GM12872 (cell line): ENCODE results near the gene EIF3B.

Experiments
- TF ChIP-seq, protein P1 (sequence below): IDR thresholded peaks from 3 replicates; pipeline ENCODE4 v1.5.1; 2011; ENCODE audit warnings: low read depth, mild to moderate bottlenecking, low read length, moderate library complexity; ENCODE audit not compliant: insufficient read depth

Gene EIF3B

DNA sequence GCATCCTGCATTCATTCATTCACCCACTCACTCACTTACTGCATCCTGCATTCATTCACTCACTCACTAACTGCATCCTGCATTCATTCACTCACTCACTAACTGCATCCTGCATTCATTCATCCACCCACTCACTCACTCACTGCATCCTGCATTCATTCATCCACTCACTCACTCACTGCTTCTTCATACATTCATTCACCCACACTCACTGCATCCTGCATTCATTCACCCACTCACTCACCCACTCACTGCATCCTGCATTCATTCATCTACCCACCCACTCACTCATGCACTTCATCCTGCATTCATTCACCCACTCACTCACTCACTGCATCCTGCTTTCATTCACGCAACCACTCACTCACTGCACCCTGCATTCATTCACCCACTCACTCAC lies 38.8 kb upstream of the EIF3B start:
- TF ChIP-seq, protein P1, sequence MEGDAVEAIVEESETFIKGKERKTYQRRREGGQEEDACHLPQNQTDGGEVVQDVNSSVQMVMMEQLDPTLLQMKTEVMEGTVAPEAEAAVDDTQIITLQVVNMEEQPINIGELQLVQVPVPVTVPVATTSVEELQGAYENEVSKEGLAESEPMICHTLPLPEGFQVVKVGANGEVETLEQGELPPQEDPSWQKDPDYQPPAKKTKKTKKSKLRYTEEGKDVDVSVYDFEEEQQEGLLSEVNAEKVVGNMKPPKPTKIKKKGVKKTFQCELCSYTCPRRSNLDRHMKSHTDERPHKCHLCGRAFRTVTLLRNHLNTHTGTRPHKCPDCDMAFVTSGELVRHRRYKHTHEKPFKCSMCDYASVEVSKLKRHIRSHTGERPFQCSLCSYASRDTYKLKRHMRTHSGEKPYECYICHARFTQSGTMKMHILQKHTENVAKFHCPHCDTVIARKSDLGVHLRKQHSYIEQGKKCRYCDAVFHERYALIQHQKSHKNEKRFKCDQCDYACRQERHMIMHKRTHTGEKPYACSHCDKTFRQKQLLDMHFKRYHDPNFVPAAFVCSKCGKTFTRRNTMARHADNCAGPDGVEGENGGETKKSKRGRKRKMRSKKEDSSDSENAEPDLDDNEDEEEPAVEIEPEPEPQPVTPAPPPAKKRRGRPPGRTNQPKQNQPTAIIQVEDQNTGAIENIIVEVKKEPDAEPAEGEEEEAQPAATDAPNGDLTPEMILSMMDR = no peak

DNA sequence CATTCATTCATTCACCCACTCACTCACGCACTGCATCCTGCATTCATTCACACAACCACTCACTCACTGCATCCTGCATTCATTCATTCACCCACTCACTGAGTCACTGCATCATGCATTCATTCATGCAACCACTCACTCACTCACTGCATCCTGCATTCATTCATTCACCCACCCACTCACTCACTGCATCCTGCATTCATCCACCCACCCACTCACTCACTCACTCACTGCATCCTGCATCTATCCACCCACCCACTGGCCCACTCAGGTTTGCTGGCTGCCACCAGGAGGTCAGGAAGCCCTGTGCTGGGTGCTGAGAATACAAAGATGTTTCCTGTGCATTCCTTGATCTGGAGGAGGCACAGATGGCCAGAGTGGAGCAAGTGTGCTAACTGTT lies 38.0 kb upstream of the EIF3B start:
- TF ChIP-seq, protein P1 = no peak

DNA sequence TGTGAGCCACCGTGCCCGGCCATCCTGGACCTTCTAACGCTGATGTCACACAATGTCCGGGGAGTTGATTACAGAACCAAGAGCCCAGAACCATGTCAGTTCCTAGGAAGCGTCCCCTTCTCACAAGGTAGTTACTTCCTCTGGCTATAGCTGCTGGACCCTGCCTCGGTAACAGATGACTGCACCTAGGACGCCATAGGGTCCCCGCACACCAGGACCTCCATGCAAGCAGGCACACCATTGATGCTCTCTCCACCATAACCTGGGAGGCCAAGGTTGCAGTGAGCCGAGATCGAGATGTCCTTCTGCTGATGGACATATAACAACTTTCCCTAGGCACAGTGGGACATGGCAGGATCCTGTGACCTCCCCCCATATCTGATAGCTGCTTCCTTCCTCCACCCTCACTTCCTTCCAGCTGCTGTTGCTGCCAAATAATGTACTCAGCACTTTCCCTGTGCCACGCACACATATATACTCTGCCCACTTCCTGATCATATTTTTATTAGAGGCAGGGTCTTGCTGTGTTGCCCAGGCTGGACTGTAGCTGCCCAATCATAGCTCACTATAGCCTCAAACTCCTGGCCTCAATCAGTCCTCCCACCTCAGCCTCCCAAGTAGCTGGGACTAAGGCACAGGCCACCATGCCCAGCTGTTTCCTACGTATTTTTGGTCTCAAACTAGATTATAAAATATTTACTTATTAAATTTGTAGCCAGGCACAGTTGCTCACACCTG lies 36.9 kb upstream of the EIF3B start:
- TF ChIP-seq, protein P1 = no peak

DNA sequence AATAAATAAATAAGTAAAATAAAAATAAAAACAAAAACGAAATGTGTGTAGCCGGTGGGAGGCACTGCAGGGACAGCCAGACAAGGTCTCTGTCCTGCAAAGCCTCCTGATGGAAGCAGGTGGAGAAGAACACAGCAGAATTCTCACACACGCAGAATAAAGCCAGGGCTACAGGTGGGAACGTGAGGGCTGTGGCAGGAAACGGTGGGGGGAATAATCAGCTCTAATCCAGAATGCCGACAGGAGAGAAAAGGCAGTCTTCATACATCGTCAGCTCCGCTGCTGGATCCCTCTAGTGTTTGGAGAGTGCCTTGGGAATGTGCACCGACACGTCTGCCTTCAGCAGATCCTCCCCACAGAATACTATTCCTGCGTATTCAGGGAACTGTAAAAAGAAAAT lies 33.6 kb upstream of the EIF3B start:
- TF ChIP-seq, protein P1 = no peak

DNA sequence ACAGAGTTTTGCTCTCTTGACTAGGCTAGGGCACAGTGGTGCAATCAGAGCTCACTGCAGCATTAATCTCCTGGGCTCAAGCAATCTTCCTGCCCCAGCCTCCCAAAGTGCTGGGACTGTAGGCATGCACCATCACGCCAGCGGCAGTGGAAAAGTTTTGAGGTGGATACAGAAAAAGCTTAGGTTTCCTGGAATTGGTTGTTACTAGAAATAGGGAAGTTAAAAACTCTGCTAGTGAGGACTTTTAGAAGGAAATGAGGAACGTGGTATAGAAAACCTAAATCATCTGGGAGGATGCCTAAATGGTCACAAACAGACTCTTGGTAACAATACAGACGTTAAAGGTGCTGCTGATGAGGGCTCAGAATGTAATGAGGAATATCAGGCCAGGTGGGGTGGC lies 29.5 kb upstream of the EIF3B start:
- TF ChIP-seq, protein P1 = no peak

DNA sequence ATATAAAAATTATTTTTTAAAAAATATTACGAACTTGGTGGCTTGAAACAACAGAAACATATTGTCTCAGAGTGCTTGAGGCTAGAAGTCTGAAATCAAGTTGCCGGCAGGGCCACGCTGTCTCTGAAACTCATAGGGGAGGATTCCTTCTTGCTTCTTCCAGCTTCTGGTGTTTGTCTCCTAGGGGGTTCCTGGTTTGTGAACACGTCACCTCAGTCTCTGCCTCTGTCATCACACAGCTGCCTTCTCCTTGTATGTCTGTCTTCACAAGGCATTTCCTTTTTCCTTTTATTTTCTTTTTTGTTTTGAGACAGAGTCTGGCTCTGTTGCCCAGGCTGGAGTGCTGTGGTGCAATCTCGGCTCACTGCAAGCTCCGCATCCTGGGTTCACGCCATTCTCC lies 27.7 kb upstream of the EIF3B start:
- TF ChIP-seq, protein P1 = no peak

DNA sequence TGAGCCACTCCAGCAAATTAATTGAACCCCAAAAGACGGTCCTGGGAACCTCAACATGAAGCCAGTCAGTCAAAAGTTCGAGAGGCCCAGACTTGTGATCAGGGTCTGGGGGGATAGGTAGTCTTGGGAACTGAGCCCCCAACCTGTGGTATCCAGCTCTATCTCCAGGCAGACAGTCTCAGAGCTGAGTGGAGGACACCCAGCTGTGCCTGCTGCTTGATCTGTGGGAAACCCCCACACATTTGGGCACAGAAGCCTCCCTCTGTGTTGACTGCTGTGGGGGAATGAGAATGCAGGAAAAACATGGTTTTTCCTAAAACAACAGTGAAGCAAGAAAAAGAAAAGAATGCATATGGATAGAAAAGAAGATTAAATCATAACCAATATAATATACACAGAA lies 24.1 kb upstream of the EIF3B start:
- TF ChIP-seq, protein P1 = no peak

DNA sequence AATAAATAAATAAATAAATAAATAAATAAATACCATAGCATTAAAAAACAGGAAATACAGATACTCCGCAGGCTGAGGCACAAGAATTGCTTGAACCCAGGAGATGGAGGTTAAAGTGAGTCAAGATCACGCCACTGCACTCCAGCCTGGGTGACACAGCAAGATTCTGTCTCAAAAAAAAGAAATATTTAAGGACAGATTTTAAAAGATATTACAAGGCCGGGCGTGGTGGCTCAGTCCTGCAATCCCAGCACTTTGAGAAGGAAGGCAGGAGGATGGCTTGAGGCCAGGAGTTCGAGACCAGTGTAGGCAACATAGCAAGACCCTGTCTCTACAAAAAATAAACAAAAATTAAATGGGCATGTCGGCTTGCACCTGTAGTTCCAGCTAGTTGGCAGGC lies 22.9 kb upstream of the EIF3B start:
- TF ChIP-seq, protein P1 = no peak
